Sigmoid colon (tissue), 4 donors: ENCODE measurements around the gene ROS1.

Experiments used
- EP300 ChIP-seq, 4 donors: sonication (generic); formaldehyde crosslinking; IDR thresholded peaks; one replicate each; pipeline ENCODE4 v1.6.1; 2017; ENCODE audit warnings: antibody characterized with exemption in 4 of 4
- POLR2A ChIP-seq, 2 donors: fragments of 450-650 bp; IDR thresholded peaks; one replicate each; pipeline ENCODE4 v1.6.1; 2016; ENCODE audit warnings: antibody characterized with exemption in 2 of 2, mild to moderate bottlenecking in 2 of 2, moderate library complexity in 2 of 2
- POLR2AphosphoS5 ChIP-seq, 4 donors: sonication (generic); formaldehyde crosslinking; IDR thresholded peaks; one replicate each; pipeline ENCODE4 v1.6.1; 2017; ENCODE audit warnings: antibody characterized with exemption in 4 of 4
- TF ChIP-seq, protein P1 (sequence below), 4 experiments: fragments of 450-650 bp in 3 of 4; fragments of 200-600 bp in 1 of 4; IDR thresholded peaks; one replicate each; pipeline ENCODE4 v1.5.1; 2016 to 2019; ENCODE audit warnings: antibody characterized with exemption in 4 of 4, mild to moderate bottlenecking in 3 of 4, moderate library complexity in 2 of 4

- TF ChIP-seq, protein P1, sequence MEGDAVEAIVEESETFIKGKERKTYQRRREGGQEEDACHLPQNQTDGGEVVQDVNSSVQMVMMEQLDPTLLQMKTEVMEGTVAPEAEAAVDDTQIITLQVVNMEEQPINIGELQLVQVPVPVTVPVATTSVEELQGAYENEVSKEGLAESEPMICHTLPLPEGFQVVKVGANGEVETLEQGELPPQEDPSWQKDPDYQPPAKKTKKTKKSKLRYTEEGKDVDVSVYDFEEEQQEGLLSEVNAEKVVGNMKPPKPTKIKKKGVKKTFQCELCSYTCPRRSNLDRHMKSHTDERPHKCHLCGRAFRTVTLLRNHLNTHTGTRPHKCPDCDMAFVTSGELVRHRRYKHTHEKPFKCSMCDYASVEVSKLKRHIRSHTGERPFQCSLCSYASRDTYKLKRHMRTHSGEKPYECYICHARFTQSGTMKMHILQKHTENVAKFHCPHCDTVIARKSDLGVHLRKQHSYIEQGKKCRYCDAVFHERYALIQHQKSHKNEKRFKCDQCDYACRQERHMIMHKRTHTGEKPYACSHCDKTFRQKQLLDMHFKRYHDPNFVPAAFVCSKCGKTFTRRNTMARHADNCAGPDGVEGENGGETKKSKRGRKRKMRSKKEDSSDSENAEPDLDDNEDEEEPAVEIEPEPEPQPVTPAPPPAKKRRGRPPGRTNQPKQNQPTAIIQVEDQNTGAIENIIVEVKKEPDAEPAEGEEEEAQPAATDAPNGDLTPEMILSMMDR (IDR thresholded peaks at IDR 0.05), result no peak
- TF ChIP-seq POLR2A (IDR thresholded peaks at IDR 0.05), result no peak
- no peak for TF ChIP-seq POLR2AphosphoS5 (IDR thresholded peaks at IDR 0.05)
- TF ChIP-seq EP300 (IDR thresholded peaks at IDR 0.05), result no peak
These were observed 81.1 kb downstream of the ROS1 start for GRCh38 chr6:117344444-117345291.
